NCI-H2171 treated with DMSO at 0.1 percent for 48 hours (cell line): ENCODE results near the gene C12orf43.

Source experiments
- DNase-seq: peaks from one replicate; lab custom pipeline; 2025; lab: John Stamatoyannopoulos, UW

C12orf43 gene

GRCh38 chr12:120999191-121000120 is 16.8 kb downstream of the C12orf43 start:
- no peak for DNase-seq

- DNase-seq: no peak
These were observed 17.9 kb downstream of the C12orf43 start for GRCh38 chr12:120998435-120998834.

- DNase-seq: no peak
These were observed 18.8 kb downstream of the C12orf43 start for GRCh38 chr12:120997448-120997847.

- DNase-seq: no peak
These were observed 20.0 kb downstream of the C12orf43 start for GRCh38 chr12:120996133-120996746.

GRCh38 chr12:120994589-120995337 is 21.5 kb downstream of the C12orf43 start:
- DNase-seq: no peak

GRCh38 chr12:120994059-120994458 is 22.2 kb downstream of the C12orf43 start:
- no peak for DNase-seq

- no peak for DNase-seq
These were observed 22.8 kb downstream of the C12orf43 start for GRCh38 chr12:120993496-120993895.

- no peak for DNase-seq
These were observed 23.3 kb downstream of the C12orf43 start for GRCh38 chr12:120992989-120993388.

GRCh38 chr12:120991965-120992364 is 24.3 kb downstream of the C12orf43 start:
- DNase-seq: no peak

- no peak for DNase-seq
These were observed 25.7 kb downstream of the C12orf43 start for GRCh38 chr12:120990487-120991055.

- DNase-seq: no peak
These were observed 26.6 kb downstream of the C12orf43 start for GRCh38 chr12:120989687-120990086.

- no peak for DNase-seq
These were observed 27.6 kb downstream of the C12orf43 start for GRCh38 chr12:120988658-120989057.

GRCh38 chr12:120988234-120988633 is 28.1 kb downstream of the C12orf43 start:
- no peak for DNase-seq

GRCh38 chr12:120984351-120984898 is 31.9 kb downstream of the C12orf43 start:
- no peak for DNase-seq

- no peak for DNase-seq
These were observed 32.5 kb downstream of the C12orf43 start for GRCh38 chr12:120983759-120984158.

GRCh38 chr12:120982659-120983058 is 33.6 kb downstream of the C12orf43 start:
- DNase-seq: no peak

GRCh38 chr12:120981407-120981941 is 34.8 kb downstream of the C12orf43 start:
- no peak for DNase-seq

GRCh38 chr12:120980800-120981368 is 35.4 kb downstream of the C12orf43 start:
- no peak for DNase-seq

- DNase-seq: no peak
These were observed 36.2 kb downstream of the C12orf43 start for GRCh38 chr12:120979862-120980696.

GRCh38 chr12:120979220-120979861 is 36.9 kb downstream of the C12orf43 start:
- no peak for DNase-seq
